ENCODE results near the gene TIMM22.

Gene TIMM22

GRCh38 chr17:1002771-1003555 is 6.0 kb downstream of the TIMM22 start:
- DNase-seq, result peak in 10 of 14 donors; percentile 14 to 50 (median 28)

GRCh38 chr17:1003633-1003971 is 6.7 kb downstream of the TIMM22 start:
- DNase-seq, result no peak

- peak in 6 of 14 donors; percentile 9 to 46 (median 26) for DNase-seq
These were observed 7.2 kb downstream of the TIMM22 start for GRCh38 chr17:1003972-1004768.

GRCh38 chr17:1004769-1005295 is 7.9 kb downstream of the TIMM22 start:
- peak in 1 of 14 donors; percentile 34 for DNase-seq

GRCh38 chr17:1005361-1005946 is 8.5 kb downstream of the TIMM22 start:
- DNase-seq, result peak in 11 of 14 donors; percentile 26 to 86 (median 73)

- DNase-seq, result no peak
These were observed 9.1 kb downstream of the TIMM22 start for GRCh38 chr17:1006054-1006453.

- DNase-seq, result no peak
These were observed 10.5 kb downstream of the TIMM22 start for GRCh38 chr17:1007310-1008007.

GRCh38 chr17:1008008-1008761 is 11.3 kb downstream of the TIMM22 start:
- peak in 4 of 14 donors; percentile 24 to 50 (median 46) for DNase-seq

GRCh38 chr17:1009229-1010085 is 12.5 kb downstream of the TIMM22 start:
- no peak for DNase-seq

- no peak for DNase-seq
These were observed 13.1 kb downstream of the TIMM22 start for GRCh38 chr17:1010086-1010450.

- no peak for DNase-seq
These were observed 13.7 kb downstream of the TIMM22 start for GRCh38 chr17:1010586-1010985.

GRCh38 chr17:1011138-1011537 is 14.2 kb downstream of the TIMM22 start:
- DNase-seq, result no peak

- peak in 1 of 14 donors; percentile 48 for DNase-seq
These were observed 15.1 kb downstream of the TIMM22 start for GRCh38 chr17:1011760-1012735.

GRCh38 chr17:1012823-1013728 is 16.1 kb downstream of the TIMM22 start:
- DNase-seq, result no peak

GRCh38 chr17:1013729-1014090 is 16.8 kb downstream of the TIMM22 start:
- DNase-seq, result no peak

GRCh38 chr17:1018547-1018946 is 21.6 kb downstream of the TIMM22 start:
- DNase-seq, result no peak

GRCh38 chr17:1019451-1019850 is 22.5 kb downstream of the TIMM22 start:
- no peak for DNase-seq

GRCh38 chr17:1021147-1021546 is 24.2 kb downstream of the TIMM22 start:
- no peak for DNase-seq
